Esophagus squamous epithelium (tissue), 4 donors: ENCODE data around the gene UTS2R.

Source experiments
- POLR2A ChIP-seq, 4 donors: fragments of 450-650 bp; IDR thresholded peaks; one replicate each; pipeline ENCODE4 v1.6.1; 2017; ENCODE audit warnings: antibody characterized with exemption in 4 of 4, mild to moderate bottlenecking in 4 of 4, moderate library complexity in 3 of 4
- TF ChIP-seq, protein P1 (sequence below), 6 experiments: fragments of 450-650 bp in 4 of 6; fragments of 200-600 bp in 2 of 6; sonication (generic) in 2 of 6; IDR thresholded peaks; one replicate each; pipeline ENCODE4 v1.5.1; 2016 to 2019; ENCODE audit warnings: antibody characterized with exemption in 6 of 6, mild to moderate bottlenecking in 4 of 6, moderate library complexity in 4 of 6

GRCh38 chr17:82369211-82369610 lies 2.4 kb upstream of the UTS2R start:
- TF ChIP-seq POLR2A (IDR thresholded peaks at IDR 0.05), result no peak
- TF ChIP-seq, protein P1, sequence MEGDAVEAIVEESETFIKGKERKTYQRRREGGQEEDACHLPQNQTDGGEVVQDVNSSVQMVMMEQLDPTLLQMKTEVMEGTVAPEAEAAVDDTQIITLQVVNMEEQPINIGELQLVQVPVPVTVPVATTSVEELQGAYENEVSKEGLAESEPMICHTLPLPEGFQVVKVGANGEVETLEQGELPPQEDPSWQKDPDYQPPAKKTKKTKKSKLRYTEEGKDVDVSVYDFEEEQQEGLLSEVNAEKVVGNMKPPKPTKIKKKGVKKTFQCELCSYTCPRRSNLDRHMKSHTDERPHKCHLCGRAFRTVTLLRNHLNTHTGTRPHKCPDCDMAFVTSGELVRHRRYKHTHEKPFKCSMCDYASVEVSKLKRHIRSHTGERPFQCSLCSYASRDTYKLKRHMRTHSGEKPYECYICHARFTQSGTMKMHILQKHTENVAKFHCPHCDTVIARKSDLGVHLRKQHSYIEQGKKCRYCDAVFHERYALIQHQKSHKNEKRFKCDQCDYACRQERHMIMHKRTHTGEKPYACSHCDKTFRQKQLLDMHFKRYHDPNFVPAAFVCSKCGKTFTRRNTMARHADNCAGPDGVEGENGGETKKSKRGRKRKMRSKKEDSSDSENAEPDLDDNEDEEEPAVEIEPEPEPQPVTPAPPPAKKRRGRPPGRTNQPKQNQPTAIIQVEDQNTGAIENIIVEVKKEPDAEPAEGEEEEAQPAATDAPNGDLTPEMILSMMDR (IDR thresholded peaks at IDR 0.05), result no peak
